GM18520 (cell line): ENCODE results near the gene RBMY1D.
"Not testable (repeated sequence)": the region's sequence is repeated elsewhere in the genome, so short reads cannot be mapped to it uniquely, and the experiment has no call there.

Source experiments
- ATAC-seq: cut with Tn5 transposase; IDR thresholded peaks from one replicate; pipeline ENCODE4 v1.9.1; 2021; ENCODE audit not compliant: unreplicated experiment

RBMY1D gene

DNA sequence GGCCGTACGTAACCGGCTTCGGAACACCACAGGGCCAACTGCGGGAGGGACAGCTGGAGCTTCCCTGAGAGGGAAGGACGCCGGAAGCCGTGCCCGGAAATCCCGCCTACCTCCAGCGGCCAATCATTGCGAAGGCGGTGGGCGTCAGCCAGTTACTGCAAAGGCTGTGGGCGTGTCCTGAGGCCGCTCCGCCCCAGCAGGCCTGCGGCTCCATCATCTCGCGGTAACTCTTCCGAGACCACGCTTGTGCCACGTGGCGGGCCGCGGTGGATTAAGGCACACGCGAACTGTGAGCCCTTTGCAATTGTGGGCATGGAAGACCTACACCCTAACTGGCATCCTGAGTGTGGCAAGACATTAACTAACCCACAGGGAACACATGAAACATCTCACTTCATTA lies at the start of gene RBMY1D:
Gene RBMY1D (minus strand): TSS at position 101 of the 400 bp plus-strand sequence. CDS start 2,013 bp downstream, outside the sequence.
- not testable (repeated sequence) for ATAC-seq

DNA sequence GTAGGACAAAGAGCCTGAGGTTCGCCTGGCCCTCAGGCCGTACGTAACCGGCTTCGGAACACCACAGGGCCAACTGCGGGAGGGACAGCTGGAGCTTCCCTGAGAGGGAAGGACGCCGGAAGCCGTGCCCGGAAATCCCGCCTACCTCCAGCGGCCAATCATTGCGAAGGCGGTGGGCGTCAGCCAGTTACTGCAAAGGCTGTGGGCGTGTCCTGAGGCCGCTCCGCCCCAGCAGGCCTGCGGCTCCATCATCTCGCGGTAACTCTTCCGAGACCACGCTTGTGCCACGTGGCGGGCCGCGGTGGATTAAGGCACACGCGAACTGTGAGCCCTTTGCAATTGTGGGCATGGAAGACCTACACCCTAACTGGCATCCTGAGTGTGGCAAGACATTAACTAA lies 23.6 kb upstream of the RBMY1D start, which contains the start of gene RBMY1E:
Gene RBMY1E (minus strand): TSS at position 101 of the 400 bp plus-strand sequence. CDS start 1,978 bp downstream, outside the sequence.
- ATAC-seq: not testable (repeated sequence)

DNA sequence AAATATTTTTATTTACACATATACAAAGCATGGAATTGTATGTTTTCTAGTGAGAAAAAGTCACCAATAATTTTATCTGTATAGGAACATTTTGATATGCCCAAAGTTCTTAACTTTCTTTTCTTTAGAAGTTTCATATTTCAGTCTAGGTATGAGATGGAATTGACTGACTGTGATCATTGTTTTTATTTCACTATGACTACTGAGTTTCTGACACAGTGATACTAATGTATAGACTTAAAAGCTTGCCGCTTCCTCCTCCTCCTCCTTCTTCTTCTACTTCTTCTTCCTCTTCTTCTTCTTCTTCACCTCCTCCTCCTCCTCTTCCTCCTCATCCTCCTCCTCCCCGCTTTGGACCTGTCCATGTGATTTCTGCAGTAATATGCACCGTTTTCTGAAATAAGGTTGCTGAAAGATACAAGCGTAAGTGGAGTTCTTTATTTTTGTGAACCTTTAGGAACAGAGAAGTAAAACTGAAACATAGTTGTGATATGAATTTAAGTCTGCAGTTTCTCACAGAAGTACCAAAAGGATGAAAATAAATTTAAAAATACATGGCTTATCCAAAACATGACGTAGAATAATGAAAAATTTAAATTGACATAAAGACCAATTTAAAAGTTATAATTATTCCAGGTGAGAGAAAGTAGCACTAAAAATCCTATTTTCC lies 24.8 kb downstream of the RBMY1D start:
- not testable (repeated sequence) for ATAC-seq

DNA sequence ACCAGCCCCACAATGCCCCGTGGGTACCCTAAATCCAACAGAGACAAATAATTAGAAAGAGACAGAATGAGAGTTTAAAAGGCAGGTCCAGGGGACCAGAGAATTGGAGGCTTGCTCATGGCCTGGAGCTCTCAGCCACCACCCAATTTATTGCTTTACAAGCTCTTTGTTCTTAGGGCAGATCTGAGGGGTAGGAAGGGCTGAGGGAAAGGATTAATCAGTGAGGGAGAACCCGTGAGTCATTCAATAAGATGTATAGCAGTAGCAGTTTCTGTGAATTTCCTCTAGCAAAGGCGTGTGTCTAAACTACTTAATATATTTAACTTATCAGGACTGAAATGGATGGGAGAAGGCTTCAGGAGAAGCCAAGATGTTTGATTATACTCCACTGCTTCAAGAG lies 48.8 kb downstream of the RBMY1D start:
- no peak for ATAC-seq

- no peak for ATAC-seq
Measured at GRCh38 chrY:21842090-21842489, 52.2 kb downstream of the RBMY1D start.

- no peak for ATAC-seq
Measured at GRCh38 chrY:21839489-21839888, 54.8 kb downstream of the RBMY1D start.

DNA sequence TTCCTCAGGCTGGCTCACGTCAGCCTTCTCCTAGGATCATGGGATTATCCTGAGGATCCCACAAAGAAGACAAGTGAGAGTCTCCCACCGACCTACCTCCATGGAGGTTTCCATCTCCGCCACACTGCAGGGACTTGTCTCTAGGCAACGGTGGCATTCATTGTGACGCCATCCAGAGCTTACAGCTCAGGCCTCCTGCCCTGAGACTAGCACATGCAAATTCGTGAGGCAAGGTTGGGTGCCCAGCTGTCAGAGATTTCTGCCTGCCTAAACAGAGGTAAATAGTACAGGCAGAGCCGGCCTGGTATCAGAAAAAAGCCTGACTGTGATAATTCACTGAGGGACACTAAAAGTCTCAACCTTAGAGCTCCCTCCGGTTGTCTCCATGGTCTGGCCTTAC lies 58.0 kb downstream of the RBMY1D start:
- ATAC-seq: no peak

DNA sequence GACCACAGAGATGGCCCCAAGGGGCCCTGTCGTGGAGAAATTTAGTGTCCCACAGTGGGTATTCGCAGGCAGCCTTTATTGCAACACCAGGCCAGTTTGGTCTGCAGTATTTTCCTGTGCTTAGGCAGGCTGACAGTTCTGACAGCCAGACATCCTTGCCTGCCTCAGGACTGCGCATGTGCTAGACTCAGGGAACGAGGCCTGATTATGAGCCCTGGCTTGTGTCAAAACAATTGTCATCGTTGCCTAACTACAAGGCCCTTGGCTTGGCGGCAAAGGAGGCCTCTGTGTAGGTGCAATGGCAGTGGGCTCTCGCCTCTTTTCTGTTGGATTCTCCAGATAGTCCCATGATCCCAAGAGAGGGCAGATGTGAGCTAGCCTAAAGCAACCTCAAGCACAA lies 59.3 kb downstream of the RBMY1D start:
- ATAC-seq: no peak
